ENCODE results near the gene CCDC50.

GRCh38 chr3:191415566-191415965 is 86.4 kb downstream of the CCDC50 start:
- no peak for TF ChIP-seq CTCF (IDR thresholded peaks at IDR 0.05)
- TF ChIP-seq POLR2A (IDR thresholded peaks at IDR 0.05) = no peak
